K562 (cell line): ENCODE results near the gene CCDC88C. TPM values are rescaled to one million over a fixed set of nuclear protein-coding genes. Genes with fewer than 3 reads are reported as not detected.

Experiments used
- ATAC-seq: fragments of 200-7000 bp; cut with Tn5 transposase; 3 replicates; pipeline ENCODE4 v1.9.1; 2020; ENCODE audit warnings: moderate library complexity
- BruUV-seq: library from RNA; stranded (reverse); fragments of 400-500 nt; replicated peaks from 2 replicates; lab custom pipeline; 2021; lab: Mats Ljungman, UMichigan
- CTCF ChIA-PET: fragments of 300-600 bp; formaldehyde crosslinking; extraction: SDS; loops from one replicate; lab custom pipeline; 2021; ENCODE audit warnings: low intra/inter-chr PET ratio; lab: Yijun Ruan, JAX
- POLR2A ChIA-PET: fragments of 300-600, 350-650 bp; sonication (Branson Sonifier 250); formaldehyde crosslinking; extraction: SDS; loops from one replicate; lab custom pipeline; 2021; ENCODE audit warnings: antibody characterized with exemption, inconsistent platforms; lab: Yijun Ruan, JAX
- DNase-seq, 4 experiments: peaks; one replicate each; pipeline versions ENCODE4 v3.0.0 to v3.0.0-alpha.2; 2011 to 2018; ENCODE audit warnings: low spot score in 3 of 4, mixed read lengths in 3 of 4; ENCODE audit errors: extremely low read depth in 1 of 4
- FAIRE-seq: peaks from 2 replicates; lab custom pipeline; 2011; peaks lifted over from hg19 to GRCh38; lab: Jason Lieb, UNC
- H2AFZ ChIP-seq: 2 replicates; pipeline ENCODE4 v1.6.0; 2011; ENCODE audit warnings: low read depth, low read length, control low read depth, inconsistent platforms
- H3K27ac ChIP-seq: fragments of 200-600 bp; 3 replicates; pipeline ENCODE4 v1.8.0; 2011; ENCODE audit warnings: low read depth, mild to moderate bottlenecking, control low read depth, inconsistent platforms, low read length, moderate library complexity, mixed read lengths; ENCODE audit errors: extremely low read depth
- H3K27me3 ChIP-seq, 2 experiments: fragments of 300-600 bp in 1 of 2; 2 replicates in 1 of 2; 3 replicates in 1 of 2; pipeline versions ENCODE4 v1.6.0 to v1.8.0; 2011; ENCODE audit warnings: inconsistent platforms in 2 of 2, low read length in 2 of 2, mild to moderate bottlenecking in 1 of 2, mixed read lengths in 1 of 2, moderate library complexity in 1 of 2; ENCODE audit not compliant: control insufficient read depth in 2 of 2, insufficient read depth in 2 of 2
- H3K36me3 ChIP-seq: fragments of 300-600 bp; 3 replicates; pipeline ENCODE4 v1.8.0; 2011; ENCODE audit warnings: mild to moderate bottlenecking, low read length, inconsistent platforms; ENCODE audit not compliant: control insufficient read depth, insufficient read depth
- H3K4me1 ChIP-seq, 2 experiments: fragments of 200-600 bp in 1 of 2; replicated peaks in 1 of 2; 2 replicates in 1 of 2; 3 replicates in 1 of 2; pipeline versions ENCODE4 v1.5.1 to v1.8.0; 2011; ENCODE audit warnings: inconsistent platforms in 2 of 2, low read length in 2 of 2, mild to moderate bottlenecking in 1 of 2, mixed read lengths in 1 of 2, moderate library complexity in 1 of 2; ENCODE audit not compliant: control insufficient read depth in 2 of 2, insufficient read depth in 2 of 2
- H3K4me2 ChIP-seq: 2 replicates; pipeline ENCODE4 v1.6.1; 2011; ENCODE audit warnings: low read length, control low read depth, inconsistent platforms, mixed read lengths; ENCODE audit not compliant: insufficient read depth
- H3K4me3 ChIP-seq: fragments of 200-600 bp; sonication (generic), shearing (Covaris generic); 2 replicates; pipeline ENCODE4 v1.5.1; 2016; ENCODE audit warnings: control low read depth, inconsistent platforms
- H3K79me2 ChIP-seq: fragments of 200-600 bp; 3 replicates; pipeline ENCODE4 v1.8.0; 2011; ENCODE audit warnings: low read length, inconsistent platforms; ENCODE audit not compliant: control insufficient read depth, insufficient read depth
- H3K9ac ChIP-seq, 2 experiments: 2 replicates each; pipeline versions ENCODE4 v1.6.0 to v1.6.1; 2011; ENCODE audit warnings: low read depth in 2 of 2, low read length in 2 of 2, control low read depth in 1 of 2, inconsistent platforms in 1 of 2, mild to moderate bottlenecking in 1 of 2, mixed read lengths in 1 of 2; ENCODE audit not compliant: insufficient read depth in 1 of 2
- H3K9me1 ChIP-seq: one replicate; pipeline ENCODE4 v1.6.0; 2011; ENCODE audit warnings: inconsistent platforms, mild to moderate bottlenecking, low read length, moderate library complexity; ENCODE audit not compliant: control insufficient read depth, insufficient read depth
- H3K9me3 ChIP-seq: replicated peaks from 2 replicates; pipeline ENCODE4 v1.5.1; 2011; ENCODE audit warnings: low read depth, low read length, inconsistent platforms; ENCODE audit not compliant: control insufficient read depth, insufficient read depth
- H4K20me1 ChIP-seq: replicated peaks from 2 replicates; pipeline ENCODE4 v1.6.1; 2011; ENCODE audit warnings: low read length, inconsistent platforms, mixed read lengths; ENCODE audit not compliant: control insufficient read depth, insufficient read depth
- CHCHD3 ChIP-seq: fragments of 250-450 bp; sonication (Bioruptor Pico); IDR thresholded peaks from 2 replicates; pipeline ENCODE4 v2.1.2; 2022; ENCODE audit warnings: mild to moderate bottlenecking
- CTBP1 ChIP-seq: fragments of 450-650 bp; IDR thresholded peaks from 2 replicates; pipeline ENCODE4 v1.6.1; 2016; ENCODE audit warnings: borderline replicate concordance
- CTCFL ChIP-seq: IDR thresholded peaks from 2 replicates; pipeline ENCODE4 v1.6.1; 2011; ENCODE audit warnings: borderline replicate concordance, low read depth, mild to moderate bottlenecking, moderate library complexity, low read length; ENCODE audit not compliant: insufficient read depth, poor library complexity, severe bottlenecking
- ETV5 ChIP-seq: sonication (generic); formaldehyde crosslinking; IDR thresholded peaks from 2 replicates; pipeline ENCODE4 v1.4.0; 2020; ENCODE audit warnings: low read depth, mild to moderate bottlenecking, missing genetic modification reagents
- FOXA1 ChIP-seq: fragments of 450-650 bp; IDR thresholded peaks from 2 replicates; pipeline ENCODE4 v1.6.1; 2016; ENCODE audit warnings: mild to moderate bottlenecking, borderline replicate concordance
- HOXB6 ChIP-seq: fragments of 250-450 bp; sonication (Bioruptor Pico); IDR thresholded peaks from 2 replicates; pipeline ENCODE4 v1.5.1; 2022; ENCODE audit warnings: mild to moderate bottlenecking, borderline replicate concordance
- ILK ChIP-seq: fragments of 450-650 bp; IDR thresholded peaks from 2 replicates; pipeline ENCODE4 v1.6.1; 2016; ENCODE audit warnings: missing genetic modification characterization, low read depth, mild to moderate bottlenecking, missing compliant biosample characterization, moderate library complexity, borderline replicate concordance
- MCM3 ChIP-seq: fragments of 450-650 bp; IDR thresholded peaks from 2 replicates; pipeline ENCODE4 v1.6.1; 2016
- NFE2 ChIP-seq: IDR thresholded peaks from 2 replicates; pipeline ENCODE4 v1.6.1; 2014; ENCODE audit warnings: antibody characterized with exemption, low read depth
- NUFIP1 ChIP-seq: fragments of 450-650 bp; IDR thresholded peaks from 2 replicates; pipeline ENCODE4 v1.6.1; 2018; ENCODE audit not compliant: partially characterized antibody
- STAT5B ChIP-seq: fragments of 250-450 bp; sonication (Bioruptor Pico); IDR thresholded peaks from 2 replicates; pipeline ENCODE4 v1.8.0; 2021; ENCODE audit warnings: mild to moderate bottlenecking, inconsistent platforms
- U2AF2 ChIP-seq: fragments of 200-400 bp; formaldehyde crosslinking; optimal IDR thresholded peaks from 2 replicates; pipeline ENCODE3; 2017; ENCODE audit warnings: low read depth, mild to moderate bottlenecking, low read length
- USF1 ChIP-seq: sonication (generic); formaldehyde crosslinking; IDR thresholded peaks from 2 replicates; pipeline ENCODE4 v1.9.0; 2022; ENCODE audit warnings: mild to moderate bottlenecking, missing genetic modification reagents
- WHSC1 ChIP-seq: IDR thresholded peaks from one replicate; pipeline ENCODE4 v1.6.1; 2012; ENCODE audit warnings: low read length, control low read depth, inconsistent platforms
- ZC3H8 ChIP-seq: fragments of 450-650 bp; IDR thresholded peaks from 2 replicates; pipeline ENCODE4 v1.6.1; 2017
- ZNF584 ChIP-seq: fragments of 200-800 bp; sonication (Bioruptor generic); IDR thresholded peaks from 2 replicates; pipeline ENCODE4 v1.6.1; 2016; ENCODE audit warnings: low read depth, mild to moderate bottlenecking, missing genetic modification characterization, missing compliant biosample characterization
- WGBS: fragments of 100-300 bp; shearing (Covaris generic); methylation state at CpG from one replicate; pipeline ENCODE4 v1.1.6; 2016; ENCODE audit warnings: low coverage, mixed read lengths; ENCODE audit not compliant: insufficient coverage; ENCODE audit errors: missing lambda C conversion rate; 5-methylcytosine and 5-hydroxymethylcytosine counted together
- in situ Hi-C: fragments of 300-500 bp; cut with MboI; formaldehyde crosslinking; loops from 4 replicates; pipeline ENCODE4 v1.15.0; 2018; ENCODE audit warnings: inconsistent platforms, mixed read lengths
- intact Hi-C: fragments of 100-400 bp; cut with micrococcal nuclease; formaldehyde crosslinking; loops from 2 replicates; pipeline ENCODE4 v1.14.2; 2022
- polyA plus RNA-seq, 8 experiments: library from polyadenylated mRNA; depleted of rRNA in 4 of 8; stranded (reverse) in 5 of 8; unstranded in 3 of 8; fragments of >200 nt; fragmentation: Nextera tagmentation in 2 of 8; fragmentation: Illumina TruSeq in 1 of 8; extraction: Ambion mirVana in 2 of 8; extraction: Trizol in 1 of 8; gene quantifications; 2 replicates each; pipeline versions ENCODE4 v1.2.1 to v1.2.3, GENCODE V29; 2011 to 2014; ENCODE audit warnings: inconsistent platforms in 1 of 8, missing spikeins in 1 of 8
- total RNA-seq, 7 experiments: library from RNA; depleted of rRNA in 6 of 7; stranded (reverse); fragments of >200 nt in 6 of 7; fragmentation: Illumina TruSeq in 2 of 7; extraction: Trizol in 2 of 7; gene quantifications; 2 replicates each; pipeline versions ENCODE4 v1.2.1 to v1.2.3, GENCODE V29; 2011 to 2021; ENCODE audit warnings: low replicate concordance in 1 of 7

Gene CCDC88C
- total and polyA plus RNA-seq, 9 of the 15 experiments (the other 6 are each of a cell fraction or from before 2014, with no cell fraction given) = 0.62 to 22.5 (median 10.7) TPM

GRCh38 chr14:91346838-91347173 lies 70.8 kb downstream of the CCDC88C start:
- no peak for TF ChIP-seq ILK (tag)
- TF ChIP-seq ETV5 = no peak
- TF ChIP-seq CHCHD3 (CRISPR knock-in tag) = no peak
- TF ChIP-seq FOXA1 = no peak
- no peak for TF ChIP-seq USF1 (CRISPR knock-in tag)
- no peak for TF ChIP-seq CTBP1
- TF ChIP-seq ZC3H8 = no peak
- TF ChIP-seq CTCFL = no peak
- TF ChIP-seq MCM3 = no peak
- TF ChIP-seq ZNF584 (CRISPR knock-in tag) = no peak
- no peak for TF ChIP-seq NFE2
- no peak for TF ChIP-seq U2AF2
- TF ChIP-seq HOXB6 (CRISPR knock-in tag) = no peak
- TF ChIP-seq STAT5B (CRISPR knock-in tag) = no peak
- no peak for TF ChIP-seq WHSC1
- TF ChIP-seq NUFIP1 = no peak
- intact Hi-C loops (no loop called here), in situ Hi-C loops (no loop called here)
- FAIRE-seq = no peak
- H3K9ac ChIP-seq = no peak overlapping the region
- no peak overlapping the region for H3K27ac ChIP-seq
- ChIA-PET POLR2A (no interaction called here), CTCF (no interaction called here)
- no peak overlapping the region for H2AFZ ChIP-seq
- no peaks in the 10 kb centered on the region for H4K20me1 ChIP-seq
- no peak for ATAC-seq
- peaks cover 5% of the 10 kb centered on the region for H3K9me1 ChIP-seq
- no peak overlapping the region for H3K4me2 ChIP-seq
- H3K9me3 ChIP-seq = no peaks in the 10 kb centered on the region
- peaks cover under 1 to 6% of the 10 kb centered on the region in 2 experiments; a peak in 4 of 5 replicates for H3K4me1 ChIP-seq
- 100% methylated on average over 3 of the region's 4 CpGs for WGBS
- DNase-seq = no peak
- BruUV-seq = no TSS peak
- H3K79me2 ChIP-seq = no peaks in the 10 kb centered on the region; the same call in 2 of the 3 replicates
- H3K36me3 ChIP-seq = 0 out of 3 replicates have a peak, but pooled peaks cover 4% of the 10 kb centered on the region
- no peaks in the 10 kb centered on the region for H3K27me3 ChIP-seq
- H3K4me3 ChIP-seq = no peak overlapping the region
